Hepatocyte (in vitro differentiated cells): Measurements from ENCODE around the gene SMYD1. TPM values are rescaled to one million over a fixed set of nuclear protein-coding genes. Genes with fewer than 3 reads are reported as not detected.

Experiments used
- DNase-seq: peaks from one replicate; pipeline ENCODE4 v3.0.0-alpha.2; 2016; ENCODE audit warnings: low spot score
- H2AFZ ChIP-seq: fragments of 200-600 bp; sonication (generic); 2 replicates; pipeline ENCODE4 v1.6.0; 2016; ENCODE audit warnings: antibody characterized with exemption, mild to moderate bottlenecking
- H3K27ac ChIP-seq: fragments of 200-600 bp; sonication (generic); 2 replicates; pipeline ENCODE4 v1.5.1; 2016; ENCODE audit warnings: mild to moderate bottlenecking
- H3K27me3 ChIP-seq: fragments of 200-600 bp; sonication (generic); 2 replicates; pipeline ENCODE4 v1.6.1; 2016
- H3K36me3 ChIP-seq: fragments of 200-600 bp; sonication (generic); replicated peaks from 2 replicates; pipeline ENCODE4 v1.5.1; 2016; ENCODE audit warnings: low read depth; ENCODE audit not compliant: insufficient read depth
- H3K4me1 ChIP-seq: fragments of 200-600 bp; sonication (generic); 2 replicates; pipeline ENCODE4 v1.5.1; 2016; ENCODE audit warnings: mild to moderate bottlenecking, moderate library complexity; ENCODE audit not compliant: insufficient read depth
- H3K4me2 ChIP-seq: fragments of 200-600 bp; sonication (generic); 2 replicates; pipeline ENCODE4 v1.6.0; 2016
- H3K4me3 ChIP-seq: fragments of 200-600 bp; sonication (generic); 2 replicates; pipeline ENCODE4 v1.5.1; 2016; ENCODE audit warnings: mild to moderate bottlenecking
- H3K79me2 ChIP-seq: fragments of 200-600 bp; sonication (generic); 2 replicates; pipeline ENCODE4 v1.6.0; 2017; ENCODE audit warnings: mild to moderate bottlenecking
- H3K9me2 ChIP-seq: fragments of 200-600 bp; sonication (generic); replicated peaks from 2 replicates; pipeline ENCODE4 v1.6.0; 2017; ENCODE audit warnings: mild to moderate bottlenecking; ENCODE audit not compliant: insufficient read depth
- H3K9me3 ChIP-seq: fragments of 200-600 bp; sonication (generic); 2 replicates; pipeline ENCODE4 v1.5.1; 2016; ENCODE audit warnings: low read depth, mild to moderate bottlenecking
- H4K20me1 ChIP-seq: fragments of 200-600 bp; sonication (generic); 2 replicates; pipeline ENCODE4 v1.6.0; 2016; ENCODE audit warnings: mild to moderate bottlenecking; ENCODE audit not compliant: insufficient read depth, poor library complexity, severe bottlenecking
- CTCF ChIP-seq: fragments of 200-600 bp; sonication (generic); IDR thresholded peaks from 2 replicates; pipeline ENCODE4 v1.5.1; 2016; ENCODE audit warnings: antibody characterized with exemption, mild to moderate bottlenecking; ENCODE audit not compliant: poor library complexity
- EZH2 ChIP-seq: fragments of 200-600 bp; sonication (generic); IDR thresholded peaks from 2 replicates; pipeline ENCODE4 v1.6.1; 2016; ENCODE audit warnings: antibody characterized with exemption, mild to moderate bottlenecking, borderline replicate concordance
- EZH2phosphoT487 ChIP-seq: fragments of 200-600 bp; sonication (generic); IDR thresholded peaks from one replicate; pipeline ENCODE4 v1.6.1; 2018; ENCODE audit warnings: antibody characterized with exemption, mild to moderate bottlenecking, low read depth, moderate library complexity; ENCODE audit not compliant: unreplicated experiment, severe bottlenecking
- WGBS: methylation state at CpG from one replicate; pipeline ENCODE4 v1.1.6; 2016; ENCODE audit warnings: low lambda C conversion rate; ENCODE audit errors: missing lambda C conversion rate; 5-methylcytosine and 5-hydroxymethylcytosine counted together
- polyA plus RNA-seq: library from polyadenylated mRNA; unstranded; fragments of >200 nt; fragmentation: Nextera tagmentation; extraction: Ambion mirVana; gene quantifications from 2 replicates; pipeline ENCODE4 v1.2.1, GENCODE V29; 2016
- total RNA-seq: library from RNA; depleted of rRNA; stranded (reverse); fragments of >200 nt; gene quantifications from 2 replicates; pipeline ENCODE4 v1.2.3, GENCODE V29; 2014

The SMYD1 gene
- total and polyA plus RNA-seq, 2 experiments from 2014 or later = 0.10 TPM; not detected in 1

- H3K27me3 ChIP-seq = no peaks in the 10 kb centered on the region
- H4K20me1 ChIP-seq = no peaks in the 10 kb centered on the region
- no peaks in the 10 kb centered on the region for H3K4me1 ChIP-seq
- H3K36me3 ChIP-seq = no peaks in the 10 kb centered on the region
- H3K4me2 ChIP-seq = no peak overlapping the region
- no peak overlapping the region for H3K27ac ChIP-seq
- H3K79me2 ChIP-seq = no peaks in the 10 kb centered on the region
- TF ChIP-seq EZH2 = no peak
- no peak overlapping the region for H3K4me3 ChIP-seq
- H3K9me3 ChIP-seq = no peaks in the 10 kb centered on the region
- 89% methylated on average over 2 of the region's 2 CpGs for WGBS
- H2AFZ ChIP-seq = no peak overlapping the region
- DNase-seq = no peak
- no peaks in the 10 kb centered on the region for H3K9me2 ChIP-seq
Measured at GRCh38 chr2:88080545-88080944, 12.9 kb downstream of the SMYD1 start.

GRCh38 chr2:88081924-88082608, 14.4 kb downstream of the SMYD1 start:
- Histone ChIP-seq H3K9me2 (no peaks in the 10 kb centered on the region), H3K36me3 (no peaks in the 10 kb centered on the region), H3K4me1 (no peaks in the 10 kb centered on the region), H3K4me2 (no peak overlapping the region), H3K4me3 (no peak overlapping the region), H3K79me2 (no peaks in the 10 kb centered on the region), H2AFZ (no peak overlapping the region), H4K20me1 (no peaks in the 10 kb centered on the region), H3K27ac (no peak overlapping the region), H3K27me3 (no peaks in the 10 kb centered on the region), H3K9me3 (no peaks in the 10 kb centered on the region)
- WGBS = 75% methylated on average over 4 of the region's 4 CpGs
- TF ChIP-seq CTCF = no peak
- TF ChIP-seq EZH2phosphoT487 = no peak
- TF ChIP-seq EZH2 = no peak
- DNase-seq = no peak

- no peaks in the 10 kb centered on the region for H3K9me3 ChIP-seq
- no peaks in the 10 kb centered on the region for H3K36me3 ChIP-seq
- H3K4me3 ChIP-seq = no peak overlapping the region
- H2AFZ ChIP-seq = no peak overlapping the region
- no peak for DNase-seq
- H3K27me3 ChIP-seq = no peaks in the 10 kb centered on the region
- 76% methylated on average over 1 of the region's 1 CpG for WGBS
- no peaks in the 10 kb centered on the region for H3K4me1 ChIP-seq
- no peak for TF ChIP-seq EZH2phosphoT487
- TF ChIP-seq CTCF = no peak
- TF ChIP-seq EZH2 = no peak
- H3K9me2 ChIP-seq = no peaks in the 10 kb centered on the region
- no peaks in the 10 kb centered on the region for H3K79me2 ChIP-seq
- H4K20me1 ChIP-seq = no peaks in the 10 kb centered on the region
- H3K27ac ChIP-seq = no peak overlapping the region
- H3K4me2 ChIP-seq = no peak overlapping the region
Measured at GRCh38 chr2:88082781-88083180, 15.2 kb downstream of the SMYD1 start.

GRCh38 chr2:88085099-88085498, 17.5 kb downstream of the SMYD1 start:
- 91% methylated on average over 2 of the region's 2 CpGs for WGBS
- H2AFZ ChIP-seq = no peak overlapping the region
- no peaks in the 10 kb centered on the region for H3K9me3 ChIP-seq

More at GRCh38 chr2:88085099-88085498, 17.5 kb downstream of the SMYD1 start:
- H3K27ac ChIP-seq = no peak overlapping the region
- H3K9me2 ChIP-seq = no peaks in the 10 kb centered on the region
- H3K4me1 ChIP-seq = no peaks in the 10 kb centered on the region
- H3K4me2 ChIP-seq = no peak overlapping the region
- no peaks in the 10 kb centered on the region for H4K20me1 ChIP-seq
- no peak overlapping the region for H3K4me3 ChIP-seq
- no peak for DNase-seq
- TF ChIP-seq EZH2phosphoT487 (no peak), EZH2 (no peak), CTCF (no peak)
- no peaks in the 10 kb centered on the region for H3K27me3 ChIP-seq
- no peaks in the 10 kb centered on the region for H3K79me2 ChIP-seq
- no peaks in the 10 kb centered on the region for H3K36me3 ChIP-seq
